Fibroblast of lung (primary cell): ENCODE data around the gene DRC7. TPM values are rescaled to one million over a fixed set of nuclear protein-coding genes. Genes with fewer than 3 reads are reported as not detected.

ENCODE experiments used
- DNase-seq, 2 donors: peaks; one replicate each; pipeline versions ENCODE4 v3.0.0 to v3.0.0-alpha.2; 2010; ENCODE audit warnings: low read depth in 2 of 2
- H2AFZ ChIP-seq: 2 replicates; pipeline ENCODE4 v1.5.1; 2012; ENCODE audit warnings: low read length, control low read depth, inconsistent platforms
- H3K27ac ChIP-seq: 2 replicates; pipeline ENCODE4 v1.5.1; 2011; ENCODE audit warnings: low read length, control low read depth; ENCODE audit not compliant: insufficient read depth
- H3K27me3 ChIP-seq: 2 replicates; pipeline ENCODE4 v1.5.1; 2011; ENCODE audit warnings: mild to moderate bottlenecking, low read length; ENCODE audit not compliant: control insufficient read depth, insufficient read depth
- H3K36me3 ChIP-seq: 2 replicates; pipeline ENCODE4 v1.5.1; 2011; ENCODE audit warnings: low read length; ENCODE audit not compliant: control insufficient read depth, insufficient read depth
- H3K4me1 ChIP-seq: 2 replicates; pipeline ENCODE4 v1.5.1; 2011; ENCODE audit warnings: low read length; ENCODE audit not compliant: control insufficient read depth, insufficient read depth; ENCODE audit errors: extremely low read depth
- H3K4me2 ChIP-seq: 2 replicates; pipeline ENCODE4 v1.5.1; 2011; ENCODE audit warnings: low read length, control low read depth; ENCODE audit not compliant: insufficient read depth; ENCODE audit errors: extremely low read depth
- H3K4me3 ChIP-seq, 4 experiments: fragments of 200-600 bp in 1 of 4; sonication (generic) in 1 of 4; replicated peaks in 1 of 4; 2 replicates each; pipeline ENCODE4 v1.5.1; 2011 to 2016; ENCODE audit warnings: low read length in 4 of 4, low read depth in 3 of 4, mild to moderate bottlenecking in 3 of 4, control low read depth in 2 of 4, inconsistent platforms in 1 of 4, mixed read lengths in 1 of 4; ENCODE audit not compliant: insufficient read depth in 1 of 4; ENCODE audit errors: control extremely low read depth in 1 of 4
- H3K79me2 ChIP-seq: 2 replicates; pipeline ENCODE4 v1.5.1; 2012; ENCODE audit warnings: mild to moderate bottlenecking, low read length, inconsistent platforms; ENCODE audit not compliant: control insufficient read depth, insufficient read depth
- H3K9ac ChIP-seq: 2 replicates; pipeline ENCODE4 v1.5.1; 2011; ENCODE audit warnings: mild to moderate bottlenecking, low read length, control low read depth; ENCODE audit not compliant: insufficient read depth
- H3K9me3 ChIP-seq: 2 replicates; pipeline ENCODE4 v1.5.1; 2012; ENCODE audit warnings: low read depth, low read length; ENCODE audit not compliant: control insufficient read depth, insufficient read depth
- H4K20me1 ChIP-seq: 2 replicates; pipeline ENCODE4 v1.5.1; 2011; ENCODE audit warnings: low read length; ENCODE audit not compliant: control insufficient read depth, insufficient read depth; ENCODE audit errors: extremely low read depth
- CTCF ChIP-seq, 2 donors: IDR thresholded peaks in 1 of 2; conservative IDR thresholded peaks in 1 of 2; 1 replicate in 1 of 2; 2 replicates in 1 of 2; pipeline ENCODE4 v1.5.1; 2011 to 2012; ENCODE audit warnings: low read length in 2 of 2, control low read depth in 1 of 2, inconsistent platforms in 1 of 2, low read depth in 1 of 2, mild to moderate bottlenecking in 1 of 2
- EZH2 ChIP-seq: IDR thresholded peaks from 2 replicates; pipeline ENCODE4 v1.5.1; 2012; ENCODE audit warnings: low read length, control low read depth, mild to moderate bottlenecking; ENCODE audit errors: missing control alignments
- polyA plus RNA-seq, 2 donors: library from polyadenylated mRNA; depleted of rRNA in 1 of 2; stranded (reverse) in 1 of 2; unstranded in 1 of 2; fragments of >200 nt; gene quantifications; 2 replicates each; pipeline ENCODE4 v1.2.1, GENCODE V29; 2011 to 2012; ENCODE audit warnings: missing spikeins in 1 of 2
- total RNA-seq: library from RNA; depleted of rRNA; stranded (reverse); fragments of >200 nt; gene quantifications from 2 replicates; pipeline ENCODE4 v1.2.1, GENCODE V29; 2014

Gene DRC7
- total and polyA plus RNA-seq, 2 donors (not counting 1 experiment from before 2014, with no cell fraction given), result not detected

GRCh38 chr16:57740423-57741071 lies 45.9 kb downstream of the DRC7 start:
- no peak overlapping the region for H3K9ac ChIP-seq
- no peaks in the 10 kb centered on the region for H3K27me3 ChIP-seq
- DNase-seq, result no peak
- no peak overlapping the region for H3K4me3 ChIP-seq
- no peak overlapping the region for H3K4me2 ChIP-seq
- no peaks in the 10 kb centered on the region for H3K9me3 ChIP-seq
- no peaks in the 10 kb centered on the region for H3K36me3 ChIP-seq
- H2AFZ ChIP-seq, result no peak overlapping the region
- TF ChIP-seq EZH2 (no peak), CTCF (conservative IDR thresholded peaks at IDR 0.05 in 1 of 2, IDR thresholded peaks at IDR 0.05 in 1 of 2; ENCODE audit: low read depth in 1 of 2, low read length in 2 of 2) (no peak)
- no peaks in the 10 kb centered on the region for H3K79me2 ChIP-seq
- H3K27ac ChIP-seq, result no peak overlapping the region
- peaks cover 13% of the 10 kb centered on the region for H3K4me1 ChIP-seq
- no peaks in the 10 kb centered on the region for H4K20me1 ChIP-seq

- Histone ChIP-seq H3K36me3 (no peaks in the 10 kb centered on the region), H3K27me3 (no peaks in the 10 kb centered on the region), H3K4me3 (no peak overlapping the region), H3K27ac (no peak overlapping the region), H3K9me3 (no peaks in the 10 kb centered on the region), H2AFZ (no peak overlapping the region), H4K20me1 (no peaks in the 10 kb centered on the region), H3K9ac (no peak overlapping the region), H3K4me1 (peaks cover 9% of the 10 kb centered on the region), H3K4me2 (no peak overlapping the region), H3K79me2 (no peaks in the 10 kb centered on the region)
- no peak for DNase-seq
- no peak for TF ChIP-seq CTCF (conservative IDR thresholded peaks at IDR 0.05 in 1 of 2, IDR thresholded peaks at IDR 0.05 in 1 of 2; ENCODE audit: low read depth in 1 of 2, low read length in 2 of 2)
- TF ChIP-seq EZH2, result no peak
Observed at GRCh38 chr16:57741660-57742191, 47.1 kb downstream of the DRC7 start.

GRCh38 chr16:57742543-57742942 lies 47.9 kb downstream of the DRC7 start:
- H4K20me1 ChIP-seq, result no peaks in the 10 kb centered on the region
- H3K27ac ChIP-seq, result no peak overlapping the region
- no peaks in the 10 kb centered on the region for H3K36me3 ChIP-seq
- no peaks in the 10 kb centered on the region for H3K79me2 ChIP-seq
- peaks cover 2% of the 10 kb centered on the region for H3K4me1 ChIP-seq
- no peak overlapping the region for H2AFZ ChIP-seq
- H3K4me2 ChIP-seq, result no peak overlapping the region
- no peak for DNase-seq
- no peaks in the 10 kb centered on the region for H3K9me3 ChIP-seq
- H3K27me3 ChIP-seq, result no peaks in the 10 kb centered on the region
- no peak overlapping the region for H3K4me3 ChIP-seq
- no peak overlapping the region for H3K9ac ChIP-seq
- TF ChIP-seq CTCF (conservative IDR thresholded peaks at IDR 0.05 in 1 of 2, IDR thresholded peaks at IDR 0.05 in 1 of 2; ENCODE audit: low read depth in 1 of 2, low read length in 2 of 2) (no peak), EZH2 (no peak)
